Nephron (organoid): ENCODE results near the gene SLC9A1.

Experiments used
- H3K27ac Mint-ChIP-seq, 3 experiments: 2 replicates each; pipeline ENCODE4 v1.8.0; 2020; ENCODE audit warnings: mixed read lengths in 3 of 3, mild to moderate bottlenecking in 2 of 3, moderate library complexity in 1 of 3
- H3K27me3 Mint-ChIP-seq: 2 replicates; pipeline ENCODE4 v1.8.0; 2021; ENCODE audit warnings: low read depth, mild to moderate bottlenecking, moderate library complexity, mixed read lengths
- H3K36me3 Mint-ChIP-seq: 2 replicates; pipeline ENCODE4 v1.8.0; 2020; ENCODE audit warnings: low read depth, mixed read lengths
- H3K4me1 Mint-ChIP-seq: 2 replicates; pipeline ENCODE4 v1.8.0; 2020; ENCODE audit warnings: mixed read lengths
- H3K4me3 Mint-ChIP-seq, 3 experiments: 2 replicates each; pipeline ENCODE4 v1.8.0; 2020; ENCODE audit warnings: mild to moderate bottlenecking in 3 of 3, mixed read lengths in 3 of 3, moderate library complexity in 2 of 3
- H3K9me3 Mint-ChIP-seq: 2 replicates; pipeline ENCODE4 v1.8.0; 2020; ENCODE audit warnings: mixed read lengths
- CTCF ChIP-seq, 3 experiments: fragments of 200-600 bp; sonication (generic); IDR thresholded peaks; one replicate each; pipeline ENCODE4 v1.5.0; 2021; ENCODE audit warnings: antibody characterized with exemption in 3 of 3; ENCODE audit not compliant: unreplicated experiment in 3 of 3

The SLC9A1 gene

GRCh38 chr1:27153927-27154358 lies 982 bp downstream of the SLC9A1 start:
- H3K36me3 Mint-ChIP-seq = no peaks in the 10 kb centered on the region
- peak overlapping the region; percentile 69 to 97 (median 86) for H3K27ac Mint-ChIP-seq
- peaks cover 1% of the 10 kb centered on the region for H3K27me3 Mint-ChIP-seq
- no peak for TF ChIP-seq CTCF (IDR thresholded peaks at IDR 0.05; ENCODE audit: unreplicated experiment in 3 of 3)
- peaks cover 51% of the 10 kb centered on the region for H3K4me1 Mint-ChIP-seq
- H3K9me3 Mint-ChIP-seq = no peaks in the 10 kb centered on the region
- peak overlapping the region; percentile 91 to 97 (median 92) for H3K4me3 Mint-ChIP-seq

GRCh38 chr1:27153549-27153886 lies 1.4 kb downstream of the SLC9A1 start:
- peaks cover 56% of the 10 kb centered on the region for H3K4me1 Mint-ChIP-seq
- no peaks in the 10 kb centered on the region for H3K27me3 Mint-ChIP-seq
- peak overlapping the region; percentile 69 to 97 (median 86) for H3K27ac Mint-ChIP-seq
- no peaks in the 10 kb centered on the region for H3K9me3 Mint-ChIP-seq
- no peak for TF ChIP-seq CTCF (IDR thresholded peaks at IDR 0.05; ENCODE audit: unreplicated experiment in 3 of 3)
- peak overlapping the region; percentile 91 to 97 (median 92) for H3K4me3 Mint-ChIP-seq
- no peaks in the 10 kb centered on the region for H3K36me3 Mint-ChIP-seq

- Mint-ChIP-seq H3K9me3 (no peaks in the 10 kb centered on the region), H3K4me3 (peak overlapping the region; percentile 91 to 97 (median 92)), H3K36me3 (no peaks in the 10 kb centered on the region), H3K27me3 (no peaks in the 10 kb centered on the region), H3K4me1 (peaks cover 61% of the 10 kb centered on the region), H3K27ac (peak overlapping the region; percentile 69 to 97 (median 86))
- TF ChIP-seq CTCF (IDR thresholded peaks at IDR 0.05; ENCODE audit: unreplicated experiment in 3 of 3) = no peak
Measured at GRCh38 chr1:27152829-27153548, 1.9 kb downstream of the SLC9A1 start.

GRCh38 chr1:27152004-27152828 lies 2.7 kb downstream of the SLC9A1 start:
- no peaks in the 10 kb centered on the region for H3K36me3 Mint-ChIP-seq
- H3K9me3 Mint-ChIP-seq = no peaks in the 10 kb centered on the region
- H3K27me3 Mint-ChIP-seq = no peaks in the 10 kb centered on the region
- H3K4me1 Mint-ChIP-seq = peaks cover 62% of the 10 kb centered on the region
- peak overlapping the region; percentile 91 to 97 (median 92) for H3K4me3 Mint-ChIP-seq
- H3K27ac Mint-ChIP-seq = peak overlapping the region; percentile 69 to 97 (median 86)
- no peak for TF ChIP-seq CTCF (IDR thresholded peaks at IDR 0.05; ENCODE audit: unreplicated experiment in 3 of 3)

GRCh38 chr1:27150641-27151040 lies 4.3 kb downstream of the SLC9A1 start:
- H3K27ac Mint-ChIP-seq = no peak overlapping the region
- peak overlapping the region in 2 of 3 experiments; percentile 28 to 57 for H3K4me3 Mint-ChIP-seq
- no peaks in the 10 kb centered on the region for H3K9me3 Mint-ChIP-seq
- H3K36me3 Mint-ChIP-seq = no peaks in the 10 kb centered on the region
- peaks cover 71% of the 10 kb centered on the region for H3K4me1 Mint-ChIP-seq
- H3K27me3 Mint-ChIP-seq = no peaks in the 10 kb centered on the region
- no peak for TF ChIP-seq CTCF (IDR thresholded peaks at IDR 0.05; ENCODE audit: unreplicated experiment in 3 of 3)
